Measurements from ENCODE around the gene PPIP5K1.

- TF ChIP-seq GATA2 (IDR thresholded peaks at IDR 0.05; ENCODE audit: low read depth, low read length), result no peak
- TF ChIP-seq GATA3 (IDR thresholded peaks at IDR 0.05; ENCODE audit: low read depth, low read length), result no peak
Measured at GRCh38 chr15:43534897-43535296, 55.1 kb downstream of the PPIP5K1 start.

Measured in SH-SY5Y (cell line).